Spleen (tissue), 11 donors: ENCODE data around the gene FAM3B. TPM values are rescaled to one million over a fixed set of nuclear protein-coding genes. Genes with fewer than 3 reads are reported as not detected.

Source experiments
- DNase-seq: peaks from one replicate; pipeline ENCODE4 v3.0.0-alpha.2; 2020
- H3K27ac ChIP-seq, 8 donors: fragments of 200-600 bp; sonication (generic) in 7 of 8; 1 replicate in 4 of 8; 2 replicates in 4 of 8; pipeline versions ENCODE4 v1.5.0 to v1.8.0; 2016 to 2021; ENCODE audit warnings: inconsistent platforms in 4 of 8, mild to moderate bottlenecking in 4 of 8, moderate library complexity in 1 of 8
- H3K27me3 ChIP-seq, 7 donors: fragments of 200-600 bp; sonication (generic) in 6 of 7; replicated peaks in 1 of 7; 1 replicate in 4 of 7; 2 replicates in 3 of 7; pipeline versions ENCODE4 v1.5.0 to v1.8.0; 2016 to 2021; ENCODE audit warnings: inconsistent platforms in 3 of 7, mild to moderate bottlenecking in 1 of 7
- H3K36me3 ChIP-seq, 6 donors: fragments of 200-600 bp; sonication (generic) in 5 of 6; 1 replicate in 4 of 6; 2 replicates in 2 of 6; pipeline versions ENCODE4 v1.5.0 to v1.8.0; 2016 to 2021; ENCODE audit warnings: inconsistent platforms in 2 of 6
- H3K4me1 ChIP-seq, 6 donors: fragments of 200-600 bp; sonication (generic) in 5 of 6; 1 replicate in 3 of 6; 2 replicates in 3 of 6; pipeline versions ENCODE4 v1.5.0 to v1.8.0; 2016 to 2021; ENCODE audit warnings: inconsistent platforms in 3 of 6
- H3K4me3 ChIP-seq, 8 donors: fragments of 200-600 bp; sonication (generic) in 7 of 8; 1 replicate in 4 of 8; 2 replicates in 4 of 8; pipeline versions ENCODE4 v1.5.0 to v1.8.0; 2016 to 2021; ENCODE audit warnings: inconsistent platforms in 4 of 8, mild to moderate bottlenecking in 4 of 8, moderate library complexity in 2 of 8
- H3K9me3 ChIP-seq, 8 donors: fragments of 200-600 bp; sonication (generic) in 7 of 8; 1 replicate in 4 of 8; 2 replicates in 4 of 8; pipeline versions ENCODE4 v1.5.0 to v1.8.0; 2016 to 2021; ENCODE audit warnings: inconsistent platforms in 4 of 8
- POLR2A ChIP-seq, 3 donors: fragments of 450-650 bp; IDR thresholded peaks; one replicate each; pipeline ENCODE4 v1.5.1; 2017; ENCODE audit warnings: antibody characterized with exemption in 3 of 3, mild to moderate bottlenecking in 1 of 3
- POLR2AphosphoS5 ChIP-seq, 3 donors: sonication (generic); formaldehyde crosslinking; IDR thresholded peaks; one replicate each; pipeline ENCODE4 v1.5.1; 2017; ENCODE audit warnings: antibody characterized with exemption in 3 of 3
- WGBS, 5 donors: extraction: QIAGEN DNeasy Blood & Tissue Kit in 3 of 5; methylation state at CpG; one replicate each; pipeline versions ENCODE4 v1.1.5 to v1.1.7; 2013 to 2018; 5-methylcytosine and 5-hydroxymethylcytosine counted together
- intact Hi-C: fragments of 100-400 bp; cut with DNase I; formaldehyde crosslinking; loops from one replicate; pipeline ENCODE4 v1.15.0; 2023; ENCODE audit warnings: low total_unique reads
- polyA plus RNA-seq, 3 donors: library from polyadenylated mRNA; stranded (reverse); fragments of 200-250 nt; gene quantifications; one replicate each; pipeline ENCODE4 v1.2.1, GENCODE V29; 2013
- total RNA-seq, 7 donors: library from RNA; depleted of rRNA in 3 of 7; stranded (reverse); fragments of >200 nt in 3 of 7; fragmentation: NEBNext Ultra II Directional in 4 of 7; extraction: Animal tissue kit (Norgen Biotek cat#: 25700) in 4 of 7; gene quantifications; one replicate each; pipeline versions ENCODE4 v1.1.0 to v1.2.1, GENCODE V29; 2016 to 2021
- TF ChIP-seq, protein P1 (sequence below), 11 experiments: fragments of 200-600 bp in 7 of 11; fragments of 450-650 bp in 4 of 11; sonication (generic) in 4 of 11; IDR thresholded peaks in 8 of 11; conservative IDR thresholded peaks in 3 of 11; 1 replicate in 7 of 11; 2 replicates in 4 of 11; pipeline versions ENCODE4 v1.4.0 to v1.8.0; 2016 to 2021; ENCODE audit warnings: antibody characterized with exemption in 11 of 11, inconsistent platforms in 4 of 11, mild to moderate bottlenecking in 1 of 11
- donor health status: healthy with polysubstance abuse.
- donor health status: DM: no; HTN: no; CAD: no; lungs with moderate emphysema.
- donor health status: DM: no; HTN: no; CAD: no.
- donor health status: Bipolar disorder and iron deficiency.
- donor health status: healthy.
- donor health status: DM: no; HTN: no; CAD: no.
- donor health status: DM: yes; HTN: yes; CAD: no.

Gene FAM3B
- total and polyA plus RNA-seq, 10 donors: 0.77 to 1.9 (median 1.3) TPM; not detected in 3

DNA sequence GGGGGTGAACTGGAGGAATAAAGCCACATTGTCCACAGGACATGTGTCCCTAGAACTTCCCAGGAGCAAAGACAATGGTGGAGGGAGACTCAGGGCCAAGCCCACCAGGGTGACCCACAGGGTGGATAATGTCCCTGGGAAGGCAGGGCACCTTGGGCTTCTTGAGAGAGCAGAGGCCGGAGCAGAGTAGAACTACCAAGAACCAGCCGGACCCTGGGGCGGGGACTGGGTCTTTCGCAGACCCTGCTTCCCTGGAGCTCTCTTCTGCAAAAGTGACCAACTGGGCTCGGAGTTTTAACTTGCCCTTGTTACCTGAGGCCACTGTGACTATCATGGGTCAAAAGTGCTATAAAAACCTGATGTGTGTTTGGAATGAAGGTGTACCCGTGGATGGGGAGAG is 875 bp upstream of the FAM3B start:
- WGBS, 5 donors: 90 to 97% (median 95%) methylated on average over 6 of the region's 6 CpGs
- H3K27ac ChIP-seq: no peak overlapping the region

DNA sequence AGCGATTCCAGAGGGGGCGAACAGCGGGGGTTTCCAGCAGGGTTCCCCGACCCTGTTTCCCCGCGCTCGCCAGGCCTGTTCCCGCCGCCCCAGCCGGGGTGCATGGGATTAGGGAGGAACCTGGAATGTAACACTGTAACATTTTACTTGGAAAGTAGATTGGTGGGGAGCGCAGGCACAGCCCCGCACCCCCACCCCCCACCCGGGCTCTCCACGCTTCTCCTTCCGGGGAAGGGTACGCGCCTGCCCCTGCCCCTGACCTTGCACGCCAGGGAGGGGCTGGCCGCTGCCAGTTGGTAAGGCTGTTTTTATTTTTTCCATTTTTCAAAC is 427 bp downstream of the FAM3B start:
- no peak for TF ChIP-seq POLR2AphosphoS5 (IDR thresholded peaks at IDR 0.05)
- TF ChIP-seq, protein P1, sequence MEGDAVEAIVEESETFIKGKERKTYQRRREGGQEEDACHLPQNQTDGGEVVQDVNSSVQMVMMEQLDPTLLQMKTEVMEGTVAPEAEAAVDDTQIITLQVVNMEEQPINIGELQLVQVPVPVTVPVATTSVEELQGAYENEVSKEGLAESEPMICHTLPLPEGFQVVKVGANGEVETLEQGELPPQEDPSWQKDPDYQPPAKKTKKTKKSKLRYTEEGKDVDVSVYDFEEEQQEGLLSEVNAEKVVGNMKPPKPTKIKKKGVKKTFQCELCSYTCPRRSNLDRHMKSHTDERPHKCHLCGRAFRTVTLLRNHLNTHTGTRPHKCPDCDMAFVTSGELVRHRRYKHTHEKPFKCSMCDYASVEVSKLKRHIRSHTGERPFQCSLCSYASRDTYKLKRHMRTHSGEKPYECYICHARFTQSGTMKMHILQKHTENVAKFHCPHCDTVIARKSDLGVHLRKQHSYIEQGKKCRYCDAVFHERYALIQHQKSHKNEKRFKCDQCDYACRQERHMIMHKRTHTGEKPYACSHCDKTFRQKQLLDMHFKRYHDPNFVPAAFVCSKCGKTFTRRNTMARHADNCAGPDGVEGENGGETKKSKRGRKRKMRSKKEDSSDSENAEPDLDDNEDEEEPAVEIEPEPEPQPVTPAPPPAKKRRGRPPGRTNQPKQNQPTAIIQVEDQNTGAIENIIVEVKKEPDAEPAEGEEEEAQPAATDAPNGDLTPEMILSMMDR (IDR thresholded peaks at IDR 0.05 in 8 of 11, conservative IDR thresholded peaks at IDR 0.05 in 3 of 11): no peak
- no peak for TF ChIP-seq POLR2A (IDR thresholded peaks at IDR 0.05)
- Histone ChIP-seq H3K4me3 (peak overlapping the region in 7 of 8 donors; percentile 21 to 62 (median 25)), H3K27me3 (peaks cover 0 to 43% (median 13%) of the 10 kb centered on the region in 7 donors), H3K9me3 (no peaks in the 10 kb centered on the region), H3K36me3 (no peaks in the 10 kb centered on the region), H3K4me1 (peaks cover 3 to 21% (median 14%) of the 10 kb centered on the region in 6 donors), H3K27ac (no peak overlapping the region)
- WGBS, 5 donors: 8 to 15% (median 11%) methylated on average over 7 to 19 of the region's 19 CpGs
- intact Hi-C loops: no loop called here
- no peak for DNase-seq

More for the DNA sequence above, 875 bp upstream of the FAM3B start:
- peaks cover 3 to 21% (median 14%) of the 10 kb centered on the region in 6 donors for H3K4me1 ChIP-seq
- DNase-seq: no peak
- intact Hi-C loops: no loop called here
- H3K27me3 ChIP-seq: peaks cover 0 to 46% (median 13%) of the 10 kb centered on the region in 7 donors
- no peaks in the 10 kb centered on the region for H3K36me3 ChIP-seq
- H3K9me3 ChIP-seq: no peaks in the 10 kb centered on the region
- TF ChIP-seq POLR2AphosphoS5 (IDR thresholded peaks at IDR 0.05) (no peak), POLR2A (IDR thresholded peaks at IDR 0.05) (no peak)
- TF ChIP-seq, protein P1 (IDR thresholded peaks at IDR 0.05 in 8 of 11, conservative IDR thresholded peaks at IDR 0.05 in 3 of 11): no peak
- peak overlapping the region in 1 of 8 donors; percentile 62 for H3K4me3 ChIP-seq

DNA sequence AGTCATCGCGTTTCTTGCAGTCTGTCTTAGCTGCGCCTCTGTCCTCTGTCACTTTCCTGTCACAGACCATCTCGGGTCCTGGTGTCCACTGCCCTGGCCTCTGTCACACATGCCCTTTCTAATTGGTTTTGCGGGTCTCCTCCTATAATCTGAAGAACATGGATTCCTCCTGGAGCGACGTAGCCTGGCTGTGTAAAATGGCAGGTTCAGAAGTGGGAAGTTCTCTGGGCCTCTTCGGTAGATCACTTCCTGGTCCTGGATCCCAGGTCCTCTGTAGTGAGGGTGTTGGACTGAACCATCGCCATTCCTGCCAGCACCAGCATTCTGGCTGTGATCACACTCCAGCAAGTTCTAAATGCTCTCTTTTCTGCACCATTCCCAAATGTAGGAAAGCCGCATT is 857 bp downstream of the FAM3B start:
- no peak overlapping the region for H3K27ac ChIP-seq
- H3K4me1 ChIP-seq: peaks cover 3 to 21% (median 14%) of the 10 kb centered on the region in 6 donors
- TF ChIP-seq POLR2A (IDR thresholded peaks at IDR 0.05): no peak
- TF ChIP-seq, protein P1 (IDR thresholded peaks at IDR 0.05 in 8 of 11, conservative IDR thresholded peaks at IDR 0.05 in 3 of 11): no peak
- no peak for TF ChIP-seq POLR2AphosphoS5 (IDR thresholded peaks at IDR 0.05)
- 73 to 78% (median 76%) methylated on average over 10 of the region's 10 CpGs for WGBS, 5 donors
- H3K27me3 ChIP-seq: peaks cover 0 to 43% (median 13%) of the 10 kb centered on the region in 7 donors
- peak overlapping the region in 1 of 8 donors; percentile 62 for H3K4me3 ChIP-seq
- intact Hi-C loops: no loop called here
- H3K9me3 ChIP-seq: no peaks in the 10 kb centered on the region
- H3K36me3 ChIP-seq: no peaks in the 10 kb centered on the region
- DNase-seq: no peak

DNA sequence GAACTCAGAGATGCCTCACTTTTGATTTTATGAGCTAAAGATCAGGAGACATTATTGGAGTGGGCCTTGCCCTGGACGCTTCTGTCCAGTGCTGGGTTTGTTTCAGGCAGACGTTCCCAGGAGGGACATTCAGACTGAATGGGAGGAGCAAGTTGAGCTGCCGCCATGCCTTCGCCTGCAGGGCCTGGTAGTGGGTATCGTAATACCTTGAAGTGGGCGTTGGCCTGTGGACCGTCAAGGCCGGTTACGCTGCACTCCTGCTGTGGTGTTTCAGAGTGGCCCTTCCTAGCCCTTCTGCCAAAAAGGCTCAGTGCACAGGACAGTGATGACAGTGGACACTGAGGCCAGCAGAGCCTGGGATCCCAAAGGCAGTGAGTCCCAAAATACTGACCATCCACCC is 1.6 kb downstream of the FAM3B start:
- WGBS, 5 donors: 85 to 93% (median 91%) methylated on average over 9 of the region's 9 CpGs
- Histone ChIP-seq H3K27ac (no peak overlapping the region), H3K4me3 (no peak overlapping the region), H3K27me3 (peaks cover 0 to 43% (median 13%) of the 10 kb centered on the region in 7 donors), H3K9me3 (no peaks in the 10 kb centered on the region), H3K36me3 (no peaks in the 10 kb centered on the region), H3K4me1 (peaks cover 3 to 21% (median 14%) of the 10 kb centered on the region in 6 donors)
- intact Hi-C loops: no loop called here
- DNase-seq: no peak
- TF ChIP-seq POLR2AphosphoS5 (IDR thresholded peaks at IDR 0.05) (no peak), POLR2A (IDR thresholded peaks at IDR 0.05) (no peak)
- TF ChIP-seq, protein P1 (IDR thresholded peaks at IDR 0.05 in 8 of 11, conservative IDR thresholded peaks at IDR 0.05 in 3 of 11): no peak
